GM18951 (cell line): ENCODE results near the gene FBXO31.

Experiments used
- POLR2A ChIP-seq: IDR thresholded peaks from 4 replicates; pipeline ENCODE4 v1.6.1; 2011; ENCODE audit warnings: mild to moderate bottlenecking; ENCODE audit not compliant: insufficient read length, insufficient read depth; ENCODE audit errors: extremely low read depth
- in situ Hi-C: fragments of 300-500 bp; cut with MboI; formaldehyde crosslinking; loops from one replicate; pipeline ENCODE4 v1.12.0; 2022; ENCODE audit warnings: low sequenced_read_pairs, mixed read lengths, inconsistent platforms; ENCODE audit not compliant: unreplicated experiment

Gene FBXO31

DNA sequence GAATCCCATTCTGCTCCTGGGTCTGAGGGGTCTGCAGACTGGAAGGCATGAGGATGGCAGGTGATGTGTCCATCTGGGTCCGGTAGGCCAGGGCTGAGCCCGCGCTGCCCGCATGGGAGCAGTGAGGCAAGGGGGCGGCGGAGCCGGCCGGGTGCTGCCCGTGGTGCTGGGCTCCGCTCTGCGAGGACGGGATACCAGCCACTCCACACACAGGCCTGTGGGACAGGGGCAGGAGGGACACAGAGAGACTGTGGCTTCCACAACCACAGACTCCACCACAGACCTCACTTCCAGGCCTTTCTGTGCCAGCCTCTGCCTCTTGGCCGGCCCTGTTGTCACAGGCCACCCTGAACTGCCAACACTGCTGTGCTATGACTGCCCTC lies 33.9 kb upstream of the FBXO31 start:
- in situ Hi-C loops, result no loop called here
- no peak for TF ChIP-seq POLR2A

- in situ Hi-C loops, result no loop called here
- TF ChIP-seq POLR2A, result no peak
Observed at GRCh38 chr16:87416826-87417527, 33.4 kb upstream of the FBXO31 start.

GRCh38 chr16:87415441-87415840 lies 31.9 kb upstream of the FBXO31 start:
- no peak for TF ChIP-seq POLR2A
- in situ Hi-C loops, result no loop called here

DNA sequence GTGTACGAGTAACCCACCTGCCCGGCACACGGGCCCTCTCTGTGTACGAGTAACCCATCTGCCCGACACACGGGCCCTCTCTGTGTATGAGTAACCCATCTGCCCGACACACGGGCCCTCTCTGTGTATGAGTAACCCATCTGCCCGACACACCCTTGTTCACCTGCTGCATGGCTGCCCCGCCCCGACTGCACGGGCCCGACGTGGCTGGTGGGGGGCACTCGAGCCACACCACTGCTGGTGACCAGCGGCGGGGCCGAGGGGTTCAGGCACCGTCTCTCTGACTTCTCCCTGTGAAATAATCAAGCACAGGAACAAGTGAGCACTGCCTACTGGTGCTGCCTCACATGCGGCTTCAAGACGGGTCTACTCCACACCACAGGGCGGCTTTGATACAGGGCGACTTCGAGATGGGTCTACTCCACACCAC lies 30.7 kb upstream of the FBXO31 start:
- in situ Hi-C loops, result no loop called here

DNA sequence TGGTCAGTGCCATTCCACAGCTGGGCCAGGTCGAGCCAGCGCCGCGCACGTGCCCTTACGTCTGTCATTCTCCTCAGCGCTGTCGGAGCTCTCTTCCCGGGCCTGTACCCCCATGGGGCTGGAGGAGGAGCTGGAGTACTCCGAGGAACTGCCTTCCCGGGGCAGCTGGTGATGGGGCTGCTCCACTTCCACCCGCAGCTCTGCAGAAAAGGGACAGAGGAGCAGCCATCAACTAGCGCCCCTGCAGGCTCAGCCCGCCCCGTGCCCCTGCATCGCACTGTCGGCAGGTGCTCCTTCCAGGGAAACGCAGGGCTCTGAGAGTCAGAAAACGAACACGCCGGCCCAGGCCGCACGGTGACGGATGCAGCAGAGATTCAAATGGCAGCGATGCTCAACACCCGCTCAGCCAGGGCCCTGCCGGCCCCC lies 29.4 kb upstream of the FBXO31 start:
- in situ Hi-C loops, result no loop called here
- TF ChIP-seq POLR2A, result no peak

More for the DNA sequence above, 30.7 kb upstream of the FBXO31 start:
- no peak for TF ChIP-seq POLR2A

DNA sequence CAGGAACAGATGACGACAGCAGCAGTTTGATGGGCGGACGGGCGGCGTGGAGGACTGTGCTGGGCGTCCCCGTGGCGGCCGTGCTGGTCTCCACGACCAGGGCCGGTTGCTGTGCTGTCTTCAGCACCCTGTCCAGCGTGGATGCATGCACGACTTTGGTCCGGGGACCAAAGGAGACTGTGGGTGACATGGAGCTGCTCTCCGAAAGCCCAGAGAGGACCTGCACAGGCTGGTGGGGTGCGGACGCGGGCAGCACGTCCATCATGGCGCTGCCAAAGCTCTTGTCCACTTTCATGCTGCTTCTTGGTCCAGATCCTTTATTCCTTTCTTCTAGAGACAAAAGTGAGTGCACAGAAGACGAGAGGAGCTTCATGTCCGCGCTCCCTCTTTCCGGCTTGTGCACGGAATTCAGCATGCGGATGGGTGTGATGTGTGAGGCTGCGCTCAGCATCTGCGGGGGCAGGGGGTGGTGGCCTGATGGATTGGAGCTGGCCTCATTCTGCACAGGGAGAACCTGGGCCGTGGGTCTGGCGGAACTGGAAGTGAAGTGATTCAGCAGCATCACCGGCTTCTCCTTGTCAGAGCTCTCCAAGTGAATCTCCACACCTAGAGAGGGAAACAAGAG lies 28.9 kb upstream of the FBXO31 start:
- in situ Hi-C loops, result no loop called here
- TF ChIP-seq POLR2A, result no peak

DNA sequence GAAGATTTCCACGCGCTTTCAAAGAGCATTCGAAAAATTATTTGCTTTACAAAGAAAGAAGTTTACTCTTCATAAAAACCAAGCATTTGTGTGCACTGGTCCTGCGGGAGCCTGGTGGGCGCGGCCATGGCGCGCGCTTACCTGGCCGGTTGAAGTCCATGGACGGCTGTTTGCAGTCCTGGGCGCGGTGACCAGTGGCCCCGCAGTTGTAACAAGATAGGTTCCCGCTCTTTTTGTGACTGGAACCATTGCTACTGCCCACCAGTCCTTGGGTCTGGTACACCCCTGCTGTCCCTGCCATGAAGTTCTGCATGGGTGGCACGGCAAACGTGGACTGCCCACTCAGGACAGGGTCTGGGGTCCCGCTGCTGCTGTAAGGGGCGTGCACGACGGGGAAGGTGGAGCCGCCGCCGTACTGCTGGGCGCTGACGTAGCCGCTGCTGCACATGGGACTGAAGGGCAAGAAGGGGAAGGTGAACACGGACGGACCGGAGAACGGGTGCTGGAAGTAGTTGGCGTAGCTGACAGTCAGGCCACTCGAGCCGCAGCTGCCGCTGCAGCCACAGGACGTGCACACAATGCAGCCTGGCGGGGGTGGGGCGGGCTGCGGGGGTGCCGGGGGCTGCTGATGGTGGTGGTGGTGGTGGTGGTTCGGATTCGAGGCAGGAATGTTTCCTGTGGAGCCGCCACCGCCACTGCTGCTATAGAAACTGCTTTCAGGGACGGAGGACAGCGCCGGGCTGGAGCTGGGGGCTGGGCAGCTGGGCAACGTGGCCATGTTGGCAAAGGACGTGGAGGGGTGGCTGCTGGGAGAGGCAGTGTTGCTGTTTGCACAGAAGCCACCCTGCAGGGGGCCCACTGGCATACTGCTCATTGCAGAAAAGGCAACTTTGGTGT lies 28.0 kb upstream of the FBXO31 start:
- in situ Hi-C loops, result no loop called here
- TF ChIP-seq POLR2A, result no peak

- TF ChIP-seq POLR2A, result no peak
- in situ Hi-C loops, result no loop called here
Observed at GRCh38 chr16:87410968-87411367, 27.4 kb upstream of the FBXO31 start.

DNA sequence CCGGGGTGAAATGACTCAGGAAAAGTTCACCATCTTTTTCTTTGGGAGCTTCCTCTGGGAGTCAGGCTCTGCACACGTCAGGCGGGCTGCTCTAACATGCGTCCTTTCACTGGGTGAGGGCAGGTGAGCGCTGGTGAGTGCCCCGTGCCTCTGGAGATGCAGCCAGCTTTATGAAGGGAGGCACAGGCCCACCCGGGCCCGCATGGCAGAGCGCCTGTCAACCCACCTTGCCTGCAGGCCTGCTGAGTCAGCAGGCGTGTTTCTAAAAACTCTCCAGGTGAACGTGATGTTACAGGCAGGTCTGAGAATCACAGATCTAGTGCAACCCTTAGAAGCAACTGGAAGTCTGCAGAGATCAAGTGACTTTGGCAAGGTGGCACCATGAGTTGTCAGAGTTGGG lies 27.0 kb upstream of the FBXO31 start:
- in situ Hi-C loops, result no loop called here
- no peak for TF ChIP-seq POLR2A

DNA sequence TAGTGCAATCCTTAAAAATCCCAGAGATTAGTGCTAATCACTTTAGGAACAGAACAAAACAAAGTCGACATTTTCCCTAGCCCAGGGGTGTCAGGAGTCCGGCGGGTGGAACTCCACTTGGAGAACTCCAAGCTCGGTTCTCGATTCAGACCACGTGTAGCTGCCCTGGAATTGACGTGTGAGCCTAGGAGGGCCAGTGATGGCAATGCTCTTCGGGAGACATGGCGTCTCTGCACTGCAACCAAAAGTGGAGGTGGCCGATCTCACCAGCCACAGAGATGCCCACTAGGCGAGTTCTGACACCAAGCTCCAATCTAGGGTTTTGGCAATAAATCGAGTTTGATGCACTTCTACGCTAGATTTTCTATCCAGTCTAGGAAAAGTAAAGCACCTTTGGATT lies 26.2 kb upstream of the FBXO31 start:
- no peak for TF ChIP-seq POLR2A
- in situ Hi-C loops, result no loop called here

GRCh38 chr16:87409153-87409552 lies 25.6 kb upstream of the FBXO31 start:
- in situ Hi-C loops, result no loop called here
- TF ChIP-seq POLR2A, result no peak

DNA sequence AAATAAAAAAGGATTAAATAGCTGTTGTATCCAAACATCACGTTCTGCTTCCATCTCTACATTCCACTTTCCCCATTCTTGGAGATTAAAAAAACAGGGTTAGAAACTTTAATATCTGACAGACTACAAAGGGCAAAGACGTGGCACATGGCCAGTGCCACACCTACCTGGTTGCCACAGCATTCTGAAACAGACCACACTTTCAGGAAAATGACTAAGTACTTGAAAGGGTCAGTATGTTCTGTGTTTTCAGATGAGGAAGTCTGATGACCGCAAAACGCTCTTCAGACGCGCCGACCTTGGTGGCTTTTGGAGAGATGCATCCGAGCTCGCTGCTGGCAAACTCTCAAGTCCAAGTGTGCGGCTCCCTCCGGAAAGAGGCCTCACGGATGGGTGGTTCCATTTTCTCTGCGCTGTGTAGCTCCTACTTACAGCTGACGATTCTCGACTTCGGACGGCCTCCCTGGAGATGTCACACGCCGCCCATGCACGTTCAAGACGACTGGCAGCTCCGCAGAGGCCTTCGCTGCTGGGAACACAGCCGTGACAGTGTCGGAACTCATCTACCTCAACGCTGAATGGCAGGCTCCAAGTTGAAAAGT lies 24.0 kb upstream of the FBXO31 start:
- no peak for TF ChIP-seq POLR2A
- in situ Hi-C loops, result no loop called here

DNA sequence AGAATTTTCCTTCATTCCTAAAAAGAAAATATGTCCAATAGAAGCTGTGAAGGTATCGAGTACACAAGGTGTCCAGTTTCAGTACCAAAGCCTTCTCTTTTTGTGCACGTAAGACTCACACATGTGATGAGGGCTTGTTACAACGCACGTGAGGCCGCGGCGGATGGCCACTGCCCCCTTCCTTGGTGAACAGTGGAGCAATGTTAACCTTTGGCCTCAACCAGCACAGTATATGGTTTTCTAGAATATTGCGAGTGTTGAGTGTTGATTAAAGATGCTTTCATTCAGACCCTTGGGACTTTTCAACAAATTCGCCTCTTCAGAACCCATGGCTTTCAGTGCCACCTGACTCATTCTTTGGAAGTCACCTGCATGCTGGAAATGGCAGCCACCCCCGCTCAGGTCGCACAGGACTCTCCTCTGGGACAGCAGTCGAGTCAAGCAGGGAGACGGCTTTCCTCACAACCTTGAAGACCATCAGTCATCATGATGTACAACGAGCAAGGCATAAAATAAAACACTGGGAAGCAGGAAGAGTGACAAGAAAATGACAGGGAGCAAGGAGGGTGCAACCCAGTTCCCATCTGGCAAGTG lies 23.0 kb upstream of the FBXO31 start:
- in situ Hi-C loops, result no loop called here
- TF ChIP-seq POLR2A, result no peak
